DMS153 (cell line): Measurements from ENCODE around the gene STKLD1.
"Not testable (repeated sequence)": the region's sequence is repeated elsewhere in the genome, so short reads cannot be mapped to it uniquely, and the experiment has no call there.

Source experiments
- DNase-seq: peaks from one replicate; lab custom pipeline; 2025; lab: John Stamatoyannopoulos, UW

The STKLD1 gene

GRCh38 chr9:133443982-133444381 lies 67.8 kb downstream of the STKLD1 start:
- no peak for DNase-seq

DNA sequence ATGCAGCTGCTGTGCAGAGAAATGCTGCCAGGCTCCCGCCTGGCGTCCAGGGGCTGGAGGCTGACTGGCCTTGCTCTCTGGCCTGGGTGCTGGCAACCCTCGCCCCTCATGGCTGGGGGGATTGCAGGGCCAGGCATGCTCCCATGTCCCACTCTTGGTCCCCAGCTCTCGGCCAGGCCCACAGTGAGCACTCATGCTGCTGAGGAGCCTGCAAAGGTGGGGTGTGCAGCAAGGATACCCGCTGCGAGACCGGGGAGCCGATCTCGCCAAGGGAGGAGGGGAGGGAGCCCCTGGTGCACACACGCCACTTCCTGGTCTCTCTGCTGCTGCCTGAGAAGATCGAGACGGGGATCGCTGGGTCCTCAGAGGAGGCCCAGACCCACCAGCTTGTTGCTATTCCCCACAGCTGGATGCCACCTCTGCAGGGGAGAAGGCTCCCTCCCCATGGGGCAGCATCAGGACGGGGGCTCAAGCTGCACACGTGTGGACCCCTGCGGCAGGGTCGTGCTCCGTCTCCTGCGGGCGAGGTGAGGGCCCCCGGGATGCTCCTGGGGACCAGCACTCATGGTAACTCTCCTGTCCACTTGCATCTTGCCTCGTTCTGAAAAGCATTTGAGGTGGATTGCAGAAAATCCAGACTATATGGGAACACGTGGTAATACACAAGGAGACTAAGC lies 69.3 kb downstream of the STKLD1 start:
- no peak for DNase-seq

DNA sequence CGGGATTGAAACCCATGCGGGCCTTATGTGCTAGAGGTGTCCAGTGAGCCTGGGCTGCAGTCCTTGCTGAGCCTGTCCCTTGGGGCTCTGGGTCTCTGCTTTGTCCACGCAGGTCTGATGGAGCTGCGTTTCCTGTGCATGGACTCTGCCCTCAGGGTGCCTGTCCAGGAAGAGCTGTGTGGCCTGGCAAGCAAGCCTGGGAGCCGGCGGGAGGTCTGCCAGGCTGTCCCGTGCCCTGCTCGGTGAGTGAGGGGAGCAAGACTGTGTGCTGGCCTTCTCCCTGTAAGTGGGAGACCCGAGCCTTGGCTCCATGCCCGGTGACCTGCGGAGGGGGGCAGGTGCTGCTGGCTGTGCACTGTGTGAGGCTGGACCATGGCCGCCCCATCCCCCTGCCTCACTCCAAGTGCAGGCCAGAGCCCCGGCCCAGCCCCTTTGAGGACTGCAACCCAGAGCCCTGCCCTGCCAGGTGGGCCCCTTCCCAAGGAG lies 72.4 kb downstream of the STKLD1 start:
- no peak for DNase-seq

DNA sequence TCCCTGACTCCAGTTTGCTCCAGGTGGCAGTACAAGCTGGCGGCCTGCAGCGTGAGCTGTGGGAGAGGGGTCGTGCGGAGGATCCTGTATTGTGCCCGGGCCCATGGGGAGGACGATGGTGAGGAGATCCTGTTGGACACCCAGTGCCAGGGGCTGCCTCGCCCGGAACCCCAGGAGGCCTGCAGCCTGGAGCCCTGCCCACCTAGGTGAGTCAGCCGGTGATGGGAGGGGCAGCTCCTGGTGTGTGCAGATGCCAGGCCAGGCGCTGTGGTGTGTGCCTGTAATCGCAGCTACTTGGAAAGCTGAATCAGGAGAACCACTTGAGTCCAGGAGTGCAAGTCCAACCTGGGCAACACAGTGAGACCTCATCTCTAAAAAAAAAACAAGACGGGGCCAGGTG lies 73.6 kb downstream of the STKLD1 start:
- peak; percentile 22 for DNase-seq

DNA sequence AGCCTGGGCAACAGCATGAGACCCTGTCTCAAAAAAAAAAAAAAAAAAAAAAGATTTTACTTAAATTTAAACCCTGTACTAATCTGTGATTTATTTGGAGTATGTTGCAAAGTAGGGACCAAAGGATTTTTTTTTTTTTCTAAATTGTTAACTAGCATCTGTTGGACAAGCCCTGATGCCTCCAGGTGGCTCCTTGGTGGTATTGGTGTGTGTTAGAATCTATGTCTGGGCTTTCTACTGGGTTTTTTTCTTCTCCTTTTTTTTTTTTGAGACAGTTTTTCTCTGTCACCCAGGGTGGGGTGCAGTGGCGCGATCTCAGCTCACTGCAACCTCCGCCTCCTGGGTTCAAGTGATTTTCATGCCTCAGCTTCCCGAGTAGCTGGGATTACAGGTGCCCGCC lies 75.7 kb downstream of the STKLD1 start:
- DNase-seq: not testable (repeated sequence)

DNA sequence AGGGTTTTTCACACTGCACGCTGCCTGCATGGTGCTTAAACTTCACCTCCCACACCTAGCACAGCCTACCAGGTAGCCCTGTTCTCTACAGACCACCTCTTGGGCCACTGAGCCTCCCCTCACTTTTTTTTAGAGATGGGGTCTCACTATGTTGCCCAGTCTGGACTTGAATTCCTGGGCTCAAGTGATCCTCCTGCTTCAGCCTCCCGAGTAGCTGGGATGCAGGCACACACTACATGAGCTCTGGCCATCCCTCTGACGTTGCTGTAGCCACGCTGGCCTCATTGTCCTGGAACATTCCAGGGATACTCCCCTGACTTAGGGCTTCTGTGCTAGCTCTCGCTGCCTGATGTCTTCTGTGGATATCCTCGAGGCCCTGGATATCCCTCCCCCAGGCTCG lies 76.4 kb downstream of the STKLD1 start:
- DNase-seq: no peak

- DNase-seq: no peak
Observed at GRCh38 chr9:133453651-133454050, 77.5 kb downstream of the STKLD1 start.

DNA sequence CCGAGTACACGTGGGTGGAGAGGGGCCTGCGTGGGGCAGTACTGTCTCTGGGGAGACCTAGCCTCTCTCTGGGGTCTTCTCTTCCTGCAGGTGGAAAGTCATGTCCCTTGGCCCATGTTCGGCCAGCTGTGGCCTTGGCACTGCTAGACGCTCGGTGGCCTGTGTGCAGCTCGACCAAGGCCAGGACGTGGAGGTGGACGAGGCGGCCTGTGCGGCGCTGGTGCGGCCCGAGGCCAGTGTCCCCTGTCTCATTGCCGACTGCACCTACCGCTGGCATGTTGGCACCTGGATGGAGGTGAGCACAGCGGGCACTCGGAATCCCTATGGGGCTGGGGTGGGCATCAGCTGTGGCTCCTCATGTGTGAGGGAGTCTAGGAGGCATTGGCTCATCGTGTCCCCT lies 78.2 kb downstream of the STKLD1 start:
- DNase-seq: no peak

- no peak for DNase-seq
Observed at GRCh38 chr9:133454943-133455673, 78.9 kb downstream of the STKLD1 start.
